Upper lobe of left lung (tissue), 6 donors: ENCODE data around the gene CHIC2. TPM values are rescaled to one million over a fixed set of nuclear protein-coding genes. Genes with fewer than 3 reads are reported as not detected.
A peak's percentile ranks its signal among the peaks of the same experiment; 100 is the strongest.

Experiments
- ATAC-seq, 2 donors: fragments of 200-7000 bp; cut with Tn5 transposase; one replicate each; pipeline ENCODE4 v1.9.1; 2022; ENCODE audit warnings: mild to moderate bottlenecking in 2 of 2, moderate library complexity in 2 of 2; ENCODE audit not compliant: low FRiP score in 2 of 2
- DNase-seq, 2 donors: peaks; one replicate each; pipeline ENCODE4 v3.0.0-alpha.2; 2019 to 2020
- H3K27ac ChIP-seq, 4 donors: fragments of 200-600 bp; sonication (generic); one replicate each; pipeline ENCODE4 v1.5.1; 2016 to 2019
- H3K27me3 ChIP-seq, 4 donors: fragments of 200-600 bp; sonication (generic); one replicate each; pipeline ENCODE4 v1.5.1; 2017 to 2019
- H3K36me3 ChIP-seq, 4 donors: fragments of 200-600 bp; sonication (generic); one replicate each; pipeline ENCODE4 v1.5.1; 2016 to 2019
- H3K4me1 ChIP-seq, 4 donors: fragments of 200-600 bp; sonication (generic); one replicate each; pipeline ENCODE4 v1.5.1; 2018 to 2019
- H3K4me3 ChIP-seq, 4 donors: fragments of 200-600 bp; sonication (generic); one replicate each; pipeline ENCODE4 v1.5.1; 2017 to 2019; ENCODE audit warnings: mild to moderate bottlenecking in 2 of 4, moderate library complexity in 1 of 4
- H3K9me3 ChIP-seq, 4 donors: fragments of 200-600 bp; sonication (generic); one replicate each; pipeline ENCODE4 v1.5.1; 2018 to 2019
- EP300 ChIP-seq, 4 donors: sonication (generic); formaldehyde crosslinking; IDR thresholded peaks; one replicate each; pipeline ENCODE4 v1.5.1; 2017; ENCODE audit warnings: antibody characterized with exemption in 4 of 4, control low read depth in 2 of 4
- POLR2A ChIP-seq, 4 donors: fragments of 450-650 bp; IDR thresholded peaks; one replicate each; pipeline ENCODE4 v1.5.1; 2016 to 2017; ENCODE audit warnings: antibody characterized with exemption in 4 of 4, mild to moderate bottlenecking in 2 of 4
- POLR2AphosphoS5 ChIP-seq, 2 donors: sonication (generic); formaldehyde crosslinking; IDR thresholded peaks; one replicate each; pipeline ENCODE4 v1.5.1; 2017; ENCODE audit warnings: antibody characterized with exemption in 2 of 2
- WGBS, 2 donors: methylation state at CpG; one replicate each; pipeline ENCODE4 v1.1.5; 2017 to 2018; 5-methylcytosine and 5-hydroxymethylcytosine counted together
- total RNA-seq, 6 donors: library from RNA; depleted of rRNA in 4 of 6; stranded (reverse); fragments of >200 nt in 4 of 6; gene quantifications; one replicate each; pipeline versions ENCODE4 v1.1.0 to v1.2.1, GENCODE V29; 2016 to 2021
- TF ChIP-seq, protein P1 (sequence below), 6 experiments: fragments of 450-650 bp in 4 of 6; fragments of 200-600 bp in 2 of 6; sonication (generic) in 2 of 6; IDR thresholded peaks; one replicate each; pipeline ENCODE4 v1.5.1; 2016 to 2019; ENCODE audit warnings: antibody characterized with exemption in 6 of 6
- donor health status: DM: no; HTN: no; CAD: no; lungs with moderate emphysema.
- donor health status: DM: no; HTN: yes; CAD: no; lungs with severe emphysema.

Gene CHIC2
- total RNA-seq, 6 donors from 2014 or later, result 22.5 to 93.2 (median 37.6) TPM

DNA sequence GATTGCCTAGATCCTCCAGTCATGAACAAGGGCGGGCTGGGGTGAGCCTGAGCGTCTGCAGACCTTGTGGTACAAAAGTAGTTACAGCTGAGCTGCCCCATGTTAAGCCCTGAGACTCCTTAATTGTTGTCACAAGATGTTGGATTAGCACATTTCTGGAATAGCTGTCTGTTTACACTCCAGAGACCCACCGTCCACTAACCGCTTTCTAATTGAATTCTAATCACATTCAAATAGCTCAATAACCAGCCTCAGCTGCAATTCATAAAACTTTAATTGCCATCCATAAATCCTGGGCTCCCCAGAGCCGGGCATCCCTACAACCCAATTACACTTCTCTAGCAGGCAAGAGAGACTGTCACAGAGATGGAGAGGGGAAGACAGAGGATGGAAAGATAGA is 34.0 kb upstream of the CHIC2 start:
- Histone ChIP-seq H3K27ac (no peak overlapping the region), H3K4me1 (peaks cover 24 to 38% (median 32%) of the 10 kb centered on the region in 4 donors), H3K27me3 (peaks cover 2 to 91% (median 42%) of the 10 kb centered on the region in 4 donors), H3K4me3 (no peak overlapping the region), H3K9me3 (no peaks in the 10 kb centered on the region), H3K36me3 (no peaks in the 10 kb centered on the region)
- no peak for ATAC-seq
- DNase-seq, result no peak
- TF ChIP-seq EP300 (IDR thresholded peaks at IDR 0.05), result no peak
- TF ChIP-seq POLR2AphosphoS5 (IDR thresholded peaks at IDR 0.05), result no peak
- TF ChIP-seq POLR2A (IDR thresholded peaks at IDR 0.05), result no peak
- TF ChIP-seq, protein P1, sequence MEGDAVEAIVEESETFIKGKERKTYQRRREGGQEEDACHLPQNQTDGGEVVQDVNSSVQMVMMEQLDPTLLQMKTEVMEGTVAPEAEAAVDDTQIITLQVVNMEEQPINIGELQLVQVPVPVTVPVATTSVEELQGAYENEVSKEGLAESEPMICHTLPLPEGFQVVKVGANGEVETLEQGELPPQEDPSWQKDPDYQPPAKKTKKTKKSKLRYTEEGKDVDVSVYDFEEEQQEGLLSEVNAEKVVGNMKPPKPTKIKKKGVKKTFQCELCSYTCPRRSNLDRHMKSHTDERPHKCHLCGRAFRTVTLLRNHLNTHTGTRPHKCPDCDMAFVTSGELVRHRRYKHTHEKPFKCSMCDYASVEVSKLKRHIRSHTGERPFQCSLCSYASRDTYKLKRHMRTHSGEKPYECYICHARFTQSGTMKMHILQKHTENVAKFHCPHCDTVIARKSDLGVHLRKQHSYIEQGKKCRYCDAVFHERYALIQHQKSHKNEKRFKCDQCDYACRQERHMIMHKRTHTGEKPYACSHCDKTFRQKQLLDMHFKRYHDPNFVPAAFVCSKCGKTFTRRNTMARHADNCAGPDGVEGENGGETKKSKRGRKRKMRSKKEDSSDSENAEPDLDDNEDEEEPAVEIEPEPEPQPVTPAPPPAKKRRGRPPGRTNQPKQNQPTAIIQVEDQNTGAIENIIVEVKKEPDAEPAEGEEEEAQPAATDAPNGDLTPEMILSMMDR (IDR thresholded peaks at IDR 0.05), result no peak
- WGBS, 2 donors, result 10 to 14% methylated on average over 5 of the region's 5 CpGs

DNA sequence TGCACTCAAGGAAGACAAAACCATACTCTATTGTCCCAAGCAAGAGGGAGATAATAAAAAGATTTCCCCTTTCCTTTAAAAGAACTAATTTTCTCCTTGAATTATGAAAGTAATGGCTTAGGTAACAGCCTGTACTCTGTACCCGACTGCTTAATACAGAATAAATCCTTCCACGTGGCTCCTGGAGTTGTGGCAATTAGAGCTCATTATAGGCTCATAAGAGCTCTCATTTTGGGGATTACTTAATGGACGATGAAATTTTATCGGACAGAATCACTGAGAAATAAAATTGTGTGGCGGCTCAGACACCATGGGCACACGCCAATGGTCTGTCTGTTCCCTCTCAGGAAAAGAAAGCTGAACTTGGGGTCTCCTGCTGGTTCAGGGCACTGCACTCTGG is 32.7 kb upstream of the CHIC2 start:
- H3K36me3 ChIP-seq, result no peaks in the 10 kb centered on the region
- H3K4me3 ChIP-seq, result no peak overlapping the region
- H3K27me3 ChIP-seq, result peaks cover 2 to 90% (median 46%) of the 10 kb centered on the region in 4 donors
- TF ChIP-seq POLR2A (IDR thresholded peaks at IDR 0.05), result no peak
- TF ChIP-seq POLR2AphosphoS5 (IDR thresholded peaks at IDR 0.05), result no peak
- no peak for TF ChIP-seq EP300 (IDR thresholded peaks at IDR 0.05)
- TF ChIP-seq, protein P1 (IDR thresholded peaks at IDR 0.05), result no peak
- H3K9me3 ChIP-seq, result no peaks in the 10 kb centered on the region
- H3K27ac ChIP-seq, result no peak overlapping the region
- ATAC-seq (no peak), DNase-seq (no peak)
- H3K4me1 ChIP-seq, result peaks cover 29 to 49% (median 38%) of the 10 kb centered on the region in 4 donors
- 40 to 46% methylated on average over 6 of the region's 6 CpGs for WGBS, 2 donors

DNA sequence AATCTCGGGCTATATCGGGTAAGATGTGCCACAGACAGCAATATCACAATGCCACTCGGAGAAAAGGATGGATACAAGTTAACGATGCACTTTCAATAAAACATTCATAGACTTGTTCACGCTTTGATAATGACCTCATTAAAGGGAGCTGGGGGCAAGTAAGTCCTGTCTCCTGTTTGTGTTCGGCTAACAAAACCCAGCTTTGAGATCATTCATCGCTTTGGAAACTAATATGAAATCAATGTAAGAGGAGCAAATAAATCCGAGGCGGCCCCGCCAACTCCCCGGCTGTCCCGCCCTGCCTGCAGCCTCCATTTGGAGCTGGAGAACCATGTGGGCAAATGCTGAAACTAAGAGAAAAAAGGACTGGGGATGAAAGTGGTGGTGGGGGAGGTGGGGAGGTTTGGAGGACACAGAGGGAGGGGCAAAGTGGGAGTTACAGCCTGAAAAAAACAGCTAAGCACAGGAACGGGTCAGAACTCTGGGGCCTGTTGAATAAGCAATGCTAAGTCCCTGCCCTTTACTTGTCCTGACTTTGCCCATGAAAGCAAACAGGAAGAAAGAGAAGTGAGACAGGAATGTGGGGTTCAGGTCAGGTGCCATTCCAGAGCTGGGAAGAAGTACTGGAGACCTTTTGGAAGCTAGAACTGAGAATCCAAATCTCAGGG is 32.0 kb upstream of the CHIC2 start:
- H3K4me1 ChIP-seq, result peaks cover 34 to 52% (median 43%) of the 10 kb centered on the region in 4 donors
- 22 to 24% methylated on average over 13 of the region's 13 CpGs for WGBS, 2 donors
- no peak overlapping the region for H3K4me3 ChIP-seq
- H3K36me3 ChIP-seq, result no peaks in the 10 kb centered on the region
- peak in 1 of 2 donors; percentile 20 for DNase-seq
- no peak overlapping the region for H3K27ac ChIP-seq
- ATAC-seq, result no peak
- no peaks in the 10 kb centered on the region for H3K9me3 ChIP-seq
- TF ChIP-seq POLR2AphosphoS5 (IDR thresholded peaks at IDR 0.05) (no peak), EP300 (IDR thresholded peaks at IDR 0.05) (no peak), POLR2A (IDR thresholded peaks at IDR 0.05) (no peak)
- TF ChIP-seq, protein P1 (IDR thresholded peaks at IDR 0.05), result no peak
- H3K27me3 ChIP-seq, result peaks cover 1 to 85% (median 43%) of the 10 kb centered on the region in 4 donors

DNA sequence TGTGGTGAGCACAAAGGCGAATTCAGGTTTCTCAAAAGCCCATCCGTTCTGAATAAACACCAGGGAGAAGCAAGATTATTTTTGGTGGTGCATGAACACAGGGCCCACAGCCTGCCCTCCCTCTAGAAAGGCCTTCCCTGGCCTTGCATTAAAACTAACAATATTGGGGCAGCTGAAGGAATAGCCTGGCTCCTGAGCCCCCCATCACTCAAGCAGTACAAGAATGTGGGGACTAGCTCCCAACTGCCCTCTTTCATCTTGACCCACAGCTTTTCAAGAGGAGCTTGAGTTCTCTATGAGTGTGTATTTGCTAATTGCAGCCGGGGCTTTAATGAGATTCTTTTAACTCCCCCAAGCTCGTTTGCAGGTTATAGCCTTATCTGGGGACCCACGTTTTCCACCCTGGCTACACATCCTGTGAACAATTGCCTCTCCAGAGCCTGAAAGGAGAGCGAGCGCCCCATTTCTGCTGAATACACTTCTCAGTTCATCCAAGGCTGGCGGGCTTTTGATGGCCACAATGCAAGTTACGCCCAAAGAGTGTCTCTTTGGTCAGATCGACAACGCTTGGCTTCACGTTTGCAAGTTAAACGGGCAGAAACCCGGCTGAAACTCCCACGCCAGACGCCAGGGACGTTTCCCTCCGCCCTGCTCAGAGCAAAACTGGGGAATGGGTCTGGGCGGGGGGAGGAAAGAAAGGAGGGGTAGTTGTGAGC is 30.9 kb upstream of the CHIC2 start:
- Histone ChIP-seq H3K36me3 (no peaks in the 10 kb centered on the region), H3K9me3 (no peaks in the 10 kb centered on the region), H3K27ac (no peak overlapping the region), H3K27me3 (peaks cover 0 to 76% (median 35%) of the 10 kb centered on the region in 4 donors), H3K4me1 (peaks cover 27 to 47% (median 36%) of the 10 kb centered on the region in 4 donors), H3K4me3 (no peak overlapping the region)
- TF ChIP-seq, protein P1 (IDR thresholded peaks at IDR 0.05), result no peak
- no peak for TF ChIP-seq EP300 (IDR thresholded peaks at IDR 0.05)
- TF ChIP-seq POLR2A (IDR thresholded peaks at IDR 0.05), result no peak
- TF ChIP-seq POLR2AphosphoS5 (IDR thresholded peaks at IDR 0.05), result no peak
- ATAC-seq (no peak), DNase-seq (no peak)
- WGBS, 2 donors, result 11 to 22% methylated on average over 19 of the region's 19 CpGs
